Keratinocyte (primary cell): ENCODE data around the gene DUSP12. TPM values are rescaled to one million over a fixed set of nuclear protein-coding genes. Genes with fewer than 3 reads are reported as not detected.

Experiments used
- DNase-seq: peaks from one replicate; pipeline ENCODE4 v3.0.0-alpha.2; 2011; ENCODE audit warnings: low read depth, missing footprints, low spot score
- FAIRE-seq: peaks from 2 replicates; lab custom pipeline; 2011; peaks lifted over from hg19 to GRCh38; lab: Jason Lieb, UNC
- H2AFZ ChIP-seq: 2 replicates; pipeline ENCODE4 v1.6.0; 2012; ENCODE audit warnings: low read length, control low read depth, inconsistent platforms; ENCODE audit not compliant: control insufficient read depth
- H3K27ac ChIP-seq: 2 replicates; pipeline ENCODE4 v1.5.1; 2011; ENCODE audit warnings: low read length; ENCODE audit not compliant: control insufficient read depth, insufficient read depth
- H3K27me3 ChIP-seq: 3 replicates; pipeline ENCODE4 v1.6.0; 2011; ENCODE audit warnings: low read length; ENCODE audit not compliant: control insufficient read depth, insufficient read depth; ENCODE audit errors: extremely low read depth
- H3K36me3 ChIP-seq, 2 experiments: 2 replicates in 1 of 2; 3 replicates in 1 of 2; pipeline ENCODE4 v1.5.1; 2011; ENCODE audit warnings: low read length in 2 of 2, mild to moderate bottlenecking in 1 of 2; ENCODE audit not compliant: control insufficient read depth in 2 of 2, insufficient read depth in 2 of 2; ENCODE audit errors: extremely low read depth in 1 of 2
- H3K4me1 ChIP-seq: 3 replicates; pipeline ENCODE4 v1.5.1; 2011; ENCODE audit warnings: low read length; ENCODE audit not compliant: control insufficient read depth, insufficient read depth; ENCODE audit errors: extremely low read depth
- H3K4me2 ChIP-seq: 3 replicates; pipeline ENCODE4 v1.6.0; 2011; ENCODE audit warnings: low read depth, low read length; ENCODE audit not compliant: control insufficient read depth, insufficient read depth; ENCODE audit errors: extremely low read depth
- H3K4me3 ChIP-seq, 3 experiments: fragments of 200-600 bp in 1 of 3; sonication (generic) in 1 of 3; 2 replicates in 2 of 3; 3 replicates in 1 of 3; pipeline ENCODE4 v1.5.1; 2011 to 2016; ENCODE audit warnings: low read length in 3 of 3, mild to moderate bottlenecking in 3 of 3, control low read depth in 2 of 3, inconsistent platforms in 1 of 3, low read depth in 1 of 3, mixed read lengths in 1 of 3, mixed run types in 1 of 3, moderate library complexity in 1 of 3; ENCODE audit not compliant: control insufficient read depth in 2 of 3, insufficient read depth in 2 of 3; ENCODE audit errors: extremely low read depth in 1 of 3
- H3K79me2 ChIP-seq: 2 replicates; pipeline ENCODE4 v1.6.0; 2012; ENCODE audit warnings: low read length; ENCODE audit not compliant: control insufficient read depth, insufficient read depth
- H3K9ac ChIP-seq: 3 replicates; pipeline ENCODE4 v1.6.0; 2011; ENCODE audit warnings: low read length; ENCODE audit not compliant: control insufficient read depth, insufficient read depth; ENCODE audit errors: extremely low read depth
- H3K9me1 ChIP-seq: 3 replicates; pipeline ENCODE4 v1.6.0; 2011; ENCODE audit warnings: low read length; ENCODE audit not compliant: control insufficient read depth, insufficient read depth; ENCODE audit errors: extremely low read depth
- H3K9me3 ChIP-seq: 2 replicates; pipeline ENCODE4 v1.5.1; 2012; ENCODE audit warnings: low read depth, low read length; ENCODE audit not compliant: control insufficient read depth
- H4K20me1 ChIP-seq: 3 replicates; pipeline ENCODE4 v1.6.0; 2011; ENCODE audit warnings: low read length; ENCODE audit not compliant: control insufficient read depth, insufficient read depth; ENCODE audit errors: extremely low read depth
- CTCF ChIP-seq, 3 experiments: IDR thresholded peaks in 1 of 3; conservative IDR thresholded peaks in 1 of 3; optimal IDR thresholded peaks in 1 of 3; 2 replicates in 2 of 3; 3 replicates in 1 of 3; pipeline versions ENCODE3 to v1.5.1; 2011; ENCODE audit warnings: low read length in 3 of 3, mild to moderate bottlenecking in 3 of 3, moderate library complexity in 2 of 3, control low read depth in 1 of 3, inconsistent platforms in 1 of 3; ENCODE audit not compliant: insufficient read depth in 2 of 3; ENCODE audit errors: extremely low read depth in 1 of 3
- EZH2 ChIP-seq: IDR thresholded peaks from one replicate; pipeline ENCODE4 v1.6.1; 2012; ENCODE audit warnings: inconsistent platforms, mild to moderate bottlenecking, low read length, moderate library complexity
- dilution Hi-C: fragments of 300-500 bp; cut with MboI; formaldehyde crosslinking; loops from one replicate; pipeline ENCODE4 v1.7.0; 2020; ENCODE audit warnings: low sequenced_read_pairs; ENCODE audit not compliant: extremely low pct_ligation_motif_present
- polyA plus RNA-seq, 5 experiments: library from polyadenylated mRNA; depleted of rRNA in 3 of 5; stranded (reverse) in 3 of 5; stranded (forward) in 1 of 5; unstranded in 1 of 5; fragments of >200 nt; gene quantifications; 1 replicate in 1 of 5; 2 replicates in 3 of 5; 3 replicates in 1 of 5; pipeline versions ENCODE4 v1.2.1 to v1.2.3, GENCODE V29; 2011 to 2012; ENCODE audit warnings: missing spikeins in 2 of 5, low read depth in 1 of 5, low replicate concordance in 1 of 5

The DUSP12 gene
- polyA plus RNA-seq, 1 donor (not counting 4 experiments of a cell fraction or from before 2014, with no cell fraction given) = 35.3 TPM

GRCh38 chr1:161787355-161787754 is 37.8 kb downstream of the DUSP12 start:
- Histone ChIP-seq H3K27me3 (no peaks in the 10 kb centered on the region), H3K9me3 (no peaks in the 10 kb centered on the region), H3K9ac (no peak overlapping the region), H2AFZ (no peak overlapping the region), H3K4me2 (no peak overlapping the region), H3K9me1 (no peaks in the 10 kb centered on the region), H3K36me3 (peaks cover 0 to 5% of the 10 kb centered on the region in 2 experiments), H4K20me1 (no peaks in the 10 kb centered on the region), H3K4me1 (peaks cover 7% of the 10 kb centered on the region), H3K79me2 (no peaks in the 10 kb centered on the region), H3K4me3 (no peak overlapping the region), H3K27ac (no peak overlapping the region)
- no peak for FAIRE-seq
- dilution Hi-C loops = no loop called here
- TF ChIP-seq EZH2 (no peak), CTCF (optimal IDR thresholded peaks at IDR 0.05 in 1 of 3, IDR thresholded peaks at IDR 0.05 in 1 of 3, conservative IDR thresholded peaks at IDR 0.05 in 1 of 3; ENCODE audit: extremely low read depth in 1 of 3, insufficient read depth in 2 of 3, low read length in 3 of 3) (no peak)
- no peak for DNase-seq

GRCh38 chr1:161790587-161791317 is 41.2 kb downstream of the DUSP12 start:
- H2AFZ ChIP-seq = no peak overlapping the region
- H3K4me3 ChIP-seq = no peak overlapping the region
- FAIRE-seq (no peak), DNase-seq (no peak)
- no peak overlapping the region for H3K4me2 ChIP-seq
- no peaks in the 10 kb centered on the region for H4K20me1 ChIP-seq
- H3K27me3 ChIP-seq = no peaks in the 10 kb centered on the region
- H3K36me3 ChIP-seq = peaks cover 0 to 3% of the 10 kb centered on the region in 2 experiments
- H3K9ac ChIP-seq = no peak overlapping the region
- H3K9me3 ChIP-seq = no peaks in the 10 kb centered on the region
- no peak overlapping the region for H3K27ac ChIP-seq
- no peaks in the 10 kb centered on the region for H3K79me2 ChIP-seq
- peaks cover 16% of the 10 kb centered on the region for H3K4me1 ChIP-seq
- dilution Hi-C loops = no loop called here
- TF ChIP-seq CTCF (optimal IDR thresholded peaks at IDR 0.05 in 1 of 3, IDR thresholded peaks at IDR 0.05 in 1 of 3, conservative IDR thresholded peaks at IDR 0.05 in 1 of 3; ENCODE audit: extremely low read depth in 1 of 3, insufficient read depth in 2 of 3, low read length in 3 of 3) (no peak), EZH2 (no peak)
- no peaks in the 10 kb centered on the region for H3K9me1 ChIP-seq
